Liver (tissue), 9 donors: ENCODE measurements around the gene ZNF662. TPM values are rescaled to one million over a fixed set of nuclear protein-coding genes. Genes with fewer than 3 reads are reported as not detected.

ENCODE experiments used
- DNase-seq: peaks from one replicate; pipeline ENCODE4 v3.0.0-alpha.2; 2017; ENCODE audit warnings: low spot score
- H3K27ac ChIP-seq, 2 donors: one replicate each; pipeline ENCODE4 v1.7.0; 2013; ENCODE audit warnings: inconsistent platforms in 2 of 2, low read length in 2 of 2, control low read depth in 1 of 2, low read depth in 1 of 2, mild to moderate bottlenecking in 1 of 2
- H3K27me3 ChIP-seq, 4 donors: one replicate each; pipeline versions ENCODE4 v1.6.1 to v1.7.0; 2013; ENCODE audit warnings: low read length in 3 of 4, inconsistent platforms in 1 of 4, mild to moderate bottlenecking in 1 of 4, moderate library complexity in 1 of 4; ENCODE audit not compliant: control insufficient read depth in 4 of 4, insufficient read depth in 4 of 4
- H3K36me3 ChIP-seq, 4 donors: one replicate each; pipeline versions ENCODE4 v1.6.1 to v1.7.0; 2013; ENCODE audit warnings: low read length in 3 of 4, mild to moderate bottlenecking in 3 of 4, low read depth in 1 of 4, moderate library complexity in 1 of 4; ENCODE audit not compliant: control insufficient read depth in 4 of 4, insufficient read depth in 3 of 4
- H3K4me1 ChIP-seq, 4 donors: one replicate each; pipeline versions ENCODE4 v1.6.1 to v1.7.0; 2013; ENCODE audit warnings: low read length in 3 of 4, mild to moderate bottlenecking in 3 of 4, moderate library complexity in 1 of 4; ENCODE audit not compliant: control insufficient read depth in 4 of 4, insufficient read depth in 4 of 4
- H3K4me3 ChIP-seq, 3 donors: one replicate each; pipeline versions ENCODE4 v1.6.1 to v1.7.0; 2013; ENCODE audit warnings: low read length in 3 of 3, control low read depth in 1 of 3, low read depth in 1 of 3, mild to moderate bottlenecking in 1 of 3
- H3K9ac ChIP-seq, 2 donors: one replicate each; pipeline ENCODE4 v1.7.0; 2013; ENCODE audit warnings: low read length in 2 of 2, mild to moderate bottlenecking in 2 of 2, moderate library complexity in 2 of 2, control low read depth in 1 of 2, low read depth in 1 of 2
- H3K9me3 ChIP-seq, 4 donors: one replicate each; pipeline versions ENCODE4 v1.6.1 to v1.7.0; 2013; ENCODE audit warnings: low read length in 3 of 4; ENCODE audit not compliant: control insufficient read depth in 4 of 4
- EGR1 ChIP-seq, 2 donors: IDR thresholded peaks; 2 replicates each; pipeline ENCODE4 v1.6.1; 2016 to 2018; ENCODE audit warnings: antibody characterized with exemption in 2 of 2, low read depth in 2 of 2
- FOXA1 ChIP-seq: IDR thresholded peaks from 2 replicates; pipeline ENCODE4 v1.6.1; 2016; ENCODE audit warnings: antibody characterized with exemption
- FOXA2 ChIP-seq: IDR thresholded peaks from 2 replicates; pipeline ENCODE4 v1.6.1; 2016; ENCODE audit warnings: antibody characterized with exemption
- GABPA ChIP-seq, 2 donors: IDR thresholded peaks in 1 of 2; conservative IDR thresholded peaks in 1 of 2; 2 replicates each; pipeline ENCODE4 v1.6.1; 2016; ENCODE audit warnings: antibody characterized with exemption in 2 of 2, mild to moderate bottlenecking in 1 of 2, moderate library complexity in 1 of 2
- HNF4A ChIP-seq, 2 donors: conservative IDR thresholded peaks; 2 replicates each; pipeline ENCODE4 v1.6.1; 2016; ENCODE audit warnings: antibody characterized with exemption in 2 of 2, mild to moderate bottlenecking in 2 of 2
- JUND ChIP-seq, 2 donors: IDR thresholded peaks; 2 replicates each; pipeline ENCODE4 v1.6.1; 2016; ENCODE audit warnings: antibody characterized with exemption in 2 of 2
- NR2F2 ChIP-seq: IDR thresholded peaks from 2 replicates; pipeline ENCODE4 v1.6.1; 2016; ENCODE audit warnings: antibody characterized with exemption
- RAD21 ChIP-seq, 2 donors: IDR thresholded peaks; 2 replicates each; pipeline ENCODE4 v1.6.1; 2016; ENCODE audit warnings: antibody characterized with exemption in 2 of 2, mild to moderate bottlenecking in 2 of 2
- RXRA ChIP-seq, 2 donors: IDR thresholded peaks; 2 replicates each; pipeline ENCODE4 v1.6.1; 2017 to 2018; ENCODE audit warnings: antibody characterized with exemption in 2 of 2, mild to moderate bottlenecking in 1 of 2
- SP1 ChIP-seq: IDR thresholded peaks from 2 replicates; pipeline ENCODE4 v1.6.1; 2018; ENCODE audit warnings: antibody characterized with exemption, mild to moderate bottlenecking
- TAF1 ChIP-seq: conservative IDR thresholded peaks from 2 replicates; pipeline ENCODE4 v1.6.1; 2016; ENCODE audit warnings: antibody characterized with exemption, mild to moderate bottlenecking
- YY1 ChIP-seq: IDR thresholded peaks from 2 replicates; pipeline ENCODE4 v1.6.1; 2016; ENCODE audit warnings: antibody characterized with exemption, mild to moderate bottlenecking
- WGBS: extraction: QIAGEN DNeasy Blood & Tissue Kit; methylation state at CpG from one replicate; pipeline ENCODE4 v1.1.7; 2013; 5-methylcytosine and 5-hydroxymethylcytosine counted together
- polyA plus RNA-seq, 2 donors: library from polyadenylated mRNA; stranded (reverse) in 1 of 2; unstranded in 1 of 2; fragments of 200-250 nt in 1 of 2; fragments of >200 nt in 1 of 2; fragmentation: Nextera tagmentation in 1 of 2; extraction: Ambion mirVana in 1 of 2; gene quantifications; one replicate each; pipeline versions ENCODE4 v1.2.1 to v1.2.3, GENCODE V29; 2013 to 2015
- total RNA-seq, 2 donors: library from RNA; depleted of rRNA; stranded (reverse); fragments of >200 nt; gene quantifications; one replicate each; pipeline ENCODE4 v1.2.3, GENCODE V29; 2014
- TF ChIP-seq, protein P1 (sequence below): IDR thresholded peaks from 2 replicates; pipeline ENCODE4 v1.6.1; 2016; ENCODE audit warnings: antibody characterized with exemption, mild to moderate bottlenecking
- TF ChIP-seq, protein P2 (sequence below): fragments of 150-350 bp; IDR thresholded peaks from 2 replicates; pipeline ENCODE4 v1.5.1; 2017; ENCODE audit warnings: improper control_type of control experiment, low read depth, low read length; ENCODE audit not compliant: missing input control
- TF ChIP-seq, protein P3 (sequence below): IDR thresholded peaks from 2 replicates; pipeline ENCODE4 v1.6.1; 2016; ENCODE audit warnings: antibody characterized with exemption
- donor health status: healthy.
- donor health status: healthy.
- donor health status: healthy.
- donor health status: healthy.
- donor health status: healthy.

ZNF662 gene
- total and polyA plus RNA-seq, 4 donors: 2.2 to 3.9 (median 2.6) TPM

DNA sequence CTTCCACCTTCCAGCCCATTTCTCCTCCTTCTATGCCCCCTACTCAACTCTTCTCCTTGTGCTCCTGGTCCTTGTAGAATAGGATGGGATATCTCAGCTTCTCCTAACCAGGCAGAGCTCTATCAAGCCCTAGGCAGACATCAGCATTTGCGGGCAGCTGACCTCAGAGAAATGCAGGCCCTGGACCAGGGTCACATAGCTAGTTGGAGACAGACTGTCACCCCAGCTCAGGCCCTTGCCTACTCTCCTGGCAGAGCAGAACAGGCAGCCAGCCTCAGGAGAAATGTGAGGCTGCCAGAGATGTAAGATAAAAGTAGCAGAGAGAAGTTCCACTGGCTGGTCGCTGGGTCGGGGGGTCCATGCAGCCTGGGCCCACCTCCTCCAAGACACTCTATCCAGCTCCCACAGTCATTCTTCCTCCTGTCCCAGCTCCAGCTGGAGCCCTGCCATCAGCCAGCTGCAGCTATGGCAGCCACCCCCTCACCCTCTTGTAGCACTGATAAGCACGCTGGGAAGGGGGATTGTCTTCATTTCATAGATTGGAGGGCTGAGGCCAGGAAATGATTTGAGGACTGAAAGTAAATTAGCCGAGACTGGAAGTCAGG lies 34.2 kb upstream of the ZNF662 start:
- 38% methylated on average over 5 of the region's 5 CpGs for WGBS
- peak overlapping the region; percentile 13 to 91 for H3K9ac ChIP-seq
- no peaks in the 10 kb centered on the region for H3K36me3 ChIP-seq
- no peaks in the 10 kb centered on the region for H3K27me3 ChIP-seq
- H3K4me1 ChIP-seq: peaks cover 6 to 40% (median 31%) of the 10 kb centered on the region in 4 donors
- peak overlapping the region; percentile 73 to 90 for H3K27ac ChIP-seq
- no peak for DNase-seq
- no peaks in the 10 kb centered on the region for H3K9me3 ChIP-seq
- TF ChIP-seq TAF1 (no peak), RAD21 (IDR thresholded peaks at IDR 0.05) (peak in 1 of 2 donors; percentile 3), EGR1 (IDR thresholded peaks at IDR 0.05; ENCODE audit: low read depth in 2 of 2) (peak in 1 of 2 donors; percentile 62), YY1 (peak; percentile 59)
- peak overlapping the region; percentile 62 to 91 (median 84) for H3K4me3 ChIP-seq

DNA sequence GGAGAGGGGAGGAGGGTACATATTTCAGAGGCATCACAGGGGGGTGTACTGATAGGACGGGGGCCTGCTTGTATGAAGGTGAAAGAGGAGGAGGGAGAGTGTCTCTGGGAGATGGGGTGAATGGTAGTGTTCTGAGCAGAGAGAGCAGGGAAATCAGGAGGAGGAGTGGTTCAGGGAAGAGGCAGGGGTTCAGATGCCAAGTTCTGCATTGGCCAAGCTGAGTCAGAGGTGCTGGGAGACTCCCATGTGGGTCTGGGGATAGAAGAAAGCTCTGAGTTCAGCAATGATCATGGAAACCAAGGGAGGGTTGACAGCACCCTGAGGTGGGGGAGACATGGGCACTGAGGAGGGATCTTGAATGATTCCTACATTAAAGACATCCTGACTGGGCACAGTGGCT lies 33.2 kb upstream of the ZNF662 start:
- Histone ChIP-seq H3K36me3 (no peaks in the 10 kb centered on the region), H3K4me3 (peak overlapping the region; percentile 62 to 91 (median 84)), H3K4me1 (peaks cover 5 to 41% (median 32%) of the 10 kb centered on the region in 4 donors), H3K27me3 (no peaks in the 10 kb centered on the region), H3K9ac (peak overlapping the region; percentile 13 to 91), H3K27ac (peak overlapping the region; percentile 73 to 90), H3K9me3 (no peaks in the 10 kb centered on the region)
- DNase-seq: no peak
- 40% methylated on average over 1 of the region's 1 CpG for WGBS
- peak in 1 of 2 donors; percentile 14 for TF ChIP-seq RXRA (IDR thresholded peaks at IDR 0.05)
- no peak for TF ChIP-seq FOXA1
- TF ChIP-seq, protein P1, sequence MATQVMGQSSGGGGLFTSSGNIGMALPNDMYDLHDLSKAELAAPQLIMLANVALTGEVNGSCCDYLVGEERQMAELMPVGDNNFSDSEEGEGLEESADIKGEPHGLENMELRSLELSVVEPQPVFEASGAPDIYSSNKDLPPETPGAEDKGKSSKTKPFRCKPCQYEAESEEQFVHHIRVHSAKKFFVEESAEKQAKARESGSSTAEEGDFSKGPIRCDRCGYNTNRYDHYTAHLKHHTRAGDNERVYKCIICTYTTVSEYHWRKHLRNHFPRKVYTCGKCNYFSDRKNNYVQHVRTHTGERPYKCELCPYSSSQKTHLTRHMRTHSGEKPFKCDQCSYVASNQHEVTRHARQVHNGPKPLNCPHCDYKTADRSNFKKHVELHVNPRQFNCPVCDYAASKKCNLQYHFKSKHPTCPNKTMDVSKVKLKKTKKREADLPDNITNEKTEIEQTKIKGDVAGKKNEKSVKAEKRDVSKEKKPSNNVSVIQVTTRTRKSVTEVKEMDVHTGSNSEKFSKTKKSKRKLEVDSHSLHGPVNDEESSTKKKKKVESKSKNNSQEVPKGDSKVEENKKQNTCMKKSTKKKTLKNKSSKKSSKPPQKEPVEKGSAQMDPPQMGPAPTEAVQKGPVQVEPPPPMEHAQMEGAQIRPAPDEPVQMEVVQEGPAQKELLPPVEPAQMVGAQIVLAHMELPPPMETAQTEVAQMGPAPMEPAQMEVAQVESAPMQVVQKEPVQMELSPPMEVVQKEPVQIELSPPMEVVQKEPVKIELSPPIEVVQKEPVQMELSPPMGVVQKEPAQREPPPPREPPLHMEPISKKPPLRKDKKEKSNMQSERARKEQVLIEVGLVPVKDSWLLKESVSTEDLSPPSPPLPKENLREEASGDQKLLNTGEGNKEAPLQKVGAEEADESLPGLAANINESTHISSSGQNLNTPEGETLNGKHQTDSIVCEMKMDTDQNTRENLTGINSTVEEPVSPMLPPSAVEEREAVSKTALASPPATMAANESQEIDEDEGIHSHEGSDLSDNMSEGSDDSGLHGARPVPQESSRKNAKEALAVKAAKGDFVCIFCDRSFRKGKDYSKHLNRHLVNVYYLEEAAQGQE: peak; percentile 36
- TF ChIP-seq TAF1: peak; percentile 40
- peak in 1 of 2 donors; percentile 9 for TF ChIP-seq HNF4A (conservative IDR thresholded peaks at IDR 0.05)
- peak; percentile 20 for TF ChIP-seq SP1
- no peak for TF ChIP-seq YY1

DNA sequence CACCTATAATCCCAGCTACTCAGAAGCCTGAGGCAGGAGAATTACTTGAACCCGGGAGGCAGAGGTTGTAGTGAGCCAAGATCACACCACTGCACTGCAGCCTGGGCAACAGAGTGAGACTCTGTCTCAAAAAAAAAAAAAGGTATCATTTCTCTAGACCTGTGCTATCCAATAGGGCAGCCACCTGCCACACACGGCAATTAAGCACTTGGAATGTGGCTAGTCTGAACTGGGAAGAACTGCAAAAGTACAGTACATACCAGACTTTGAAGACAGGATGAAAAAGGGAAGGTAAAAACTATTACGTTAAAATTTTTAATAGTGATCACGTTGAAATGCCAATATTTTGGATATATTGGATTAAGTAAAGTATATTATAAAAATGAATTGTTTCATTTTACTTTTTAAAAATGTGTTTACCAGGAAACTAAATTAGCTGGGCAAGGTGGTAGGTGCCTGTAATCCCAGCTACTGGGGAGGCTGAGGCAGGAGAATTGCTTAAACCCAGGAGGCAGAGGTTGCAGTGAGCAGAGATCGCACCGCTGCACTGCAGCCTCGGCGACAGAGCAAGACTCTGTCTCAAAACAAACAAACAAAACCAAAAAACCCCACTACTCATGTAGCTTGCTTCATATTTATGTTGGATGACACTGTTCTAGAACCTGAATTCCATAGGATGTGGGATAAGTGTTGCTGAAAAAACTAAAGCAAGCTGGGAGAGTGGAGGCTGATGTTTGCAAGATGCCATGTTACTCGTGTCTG lies 32.5 kb upstream of the ZNF662 start:
- Histone ChIP-seq H3K9me3 (no peaks in the 10 kb centered on the region), H3K9ac (peak overlapping the region; percentile 13 to 91), H3K27me3 (no peaks in the 10 kb centered on the region), H3K36me3 (no peaks in the 10 kb centered on the region), H3K27ac (peak overlapping the region; percentile 85 to 90), H3K4me3 (peak overlapping the region; percentile 62 to 91 (median 88)), H3K4me1 (peaks cover 5 to 42% (median 31%) of the 10 kb centered on the region in 4 donors)
- 33% methylated on average over 9 of the region's 9 CpGs for WGBS
- DNase-seq: no peak
- TF ChIP-seq, protein P2, sequence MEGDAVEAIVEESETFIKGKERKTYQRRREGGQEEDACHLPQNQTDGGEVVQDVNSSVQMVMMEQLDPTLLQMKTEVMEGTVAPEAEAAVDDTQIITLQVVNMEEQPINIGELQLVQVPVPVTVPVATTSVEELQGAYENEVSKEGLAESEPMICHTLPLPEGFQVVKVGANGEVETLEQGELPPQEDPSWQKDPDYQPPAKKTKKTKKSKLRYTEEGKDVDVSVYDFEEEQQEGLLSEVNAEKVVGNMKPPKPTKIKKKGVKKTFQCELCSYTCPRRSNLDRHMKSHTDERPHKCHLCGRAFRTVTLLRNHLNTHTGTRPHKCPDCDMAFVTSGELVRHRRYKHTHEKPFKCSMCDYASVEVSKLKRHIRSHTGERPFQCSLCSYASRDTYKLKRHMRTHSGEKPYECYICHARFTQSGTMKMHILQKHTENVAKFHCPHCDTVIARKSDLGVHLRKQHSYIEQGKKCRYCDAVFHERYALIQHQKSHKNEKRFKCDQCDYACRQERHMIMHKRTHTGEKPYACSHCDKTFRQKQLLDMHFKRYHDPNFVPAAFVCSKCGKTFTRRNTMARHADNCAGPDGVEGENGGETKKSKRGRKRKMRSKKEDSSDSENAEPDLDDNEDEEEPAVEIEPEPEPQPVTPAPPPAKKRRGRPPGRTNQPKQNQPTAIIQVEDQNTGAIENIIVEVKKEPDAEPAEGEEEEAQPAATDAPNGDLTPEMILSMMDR: no peak
- TF ChIP-seq TAF1 (no peak), EGR1 (IDR thresholded peaks at IDR 0.05; ENCODE audit: low read depth in 2 of 2) (no peak), NR2F2 (no peak), GABPA (IDR thresholded peaks at IDR 0.05 in 1 of 2, conservative IDR thresholded peaks at IDR 0.05 in 1 of 2) (no peak), RXRA (IDR thresholded peaks at IDR 0.05) (no peak), FOXA2 (no peak), RAD21 (IDR thresholded peaks at IDR 0.05) (no peak), JUND (IDR thresholded peaks at IDR 0.05) (no peak), YY1 (no peak)
- TF ChIP-seq, protein P3, sequence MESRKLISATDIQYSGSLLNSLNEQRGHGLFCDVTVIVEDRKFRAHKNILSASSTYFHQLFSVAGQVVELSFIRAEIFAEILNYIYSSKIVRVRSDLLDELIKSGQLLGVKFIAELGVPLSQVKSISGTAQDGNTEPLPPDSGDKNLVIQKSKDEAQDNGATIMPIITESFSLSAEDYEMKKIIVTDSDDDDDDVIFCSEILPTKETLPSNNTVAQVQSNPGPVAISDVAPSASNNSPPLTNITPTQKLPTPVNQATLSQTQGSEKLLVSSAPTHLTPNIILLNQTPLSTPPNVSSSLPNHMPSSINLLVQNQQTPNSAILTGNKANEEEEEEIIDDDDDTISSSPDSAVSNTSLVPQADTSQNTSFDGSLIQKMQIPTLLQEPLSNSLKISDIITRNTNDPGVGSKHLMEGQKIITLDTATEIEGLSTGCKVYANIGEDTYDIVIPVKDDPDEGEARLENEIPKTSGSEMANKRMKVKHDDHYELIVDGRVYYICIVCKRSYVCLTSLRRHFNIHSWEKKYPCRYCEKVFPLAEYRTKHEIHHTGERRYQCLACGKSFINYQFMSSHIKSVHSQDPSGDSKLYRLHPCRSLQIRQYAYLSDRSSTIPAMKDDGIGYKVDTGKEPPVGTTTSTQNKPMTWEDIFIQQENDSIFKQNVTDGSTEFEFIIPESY: no peak
